Stimulated activated CD8-positive, alpha-beta memory T cell treated with anti-CD3 and anti-CD28 coated beads, Interleukin-15, amount 100 ng/mL, for 24 hours (primary cell): Measurements from ENCODE around the gene PEX6.
"Not testable (repeated sequence)": the region's sequence is repeated elsewhere in the genome, so short reads cannot be mapped to it uniquely, and the experiment has no call there.

Experiments used
- DNase-seq: peaks from one replicate; pipeline ENCODE4 v3.0.0-alpha.2; 2020; ENCODE audit warnings: low read depth

PEX6 gene

DNA sequence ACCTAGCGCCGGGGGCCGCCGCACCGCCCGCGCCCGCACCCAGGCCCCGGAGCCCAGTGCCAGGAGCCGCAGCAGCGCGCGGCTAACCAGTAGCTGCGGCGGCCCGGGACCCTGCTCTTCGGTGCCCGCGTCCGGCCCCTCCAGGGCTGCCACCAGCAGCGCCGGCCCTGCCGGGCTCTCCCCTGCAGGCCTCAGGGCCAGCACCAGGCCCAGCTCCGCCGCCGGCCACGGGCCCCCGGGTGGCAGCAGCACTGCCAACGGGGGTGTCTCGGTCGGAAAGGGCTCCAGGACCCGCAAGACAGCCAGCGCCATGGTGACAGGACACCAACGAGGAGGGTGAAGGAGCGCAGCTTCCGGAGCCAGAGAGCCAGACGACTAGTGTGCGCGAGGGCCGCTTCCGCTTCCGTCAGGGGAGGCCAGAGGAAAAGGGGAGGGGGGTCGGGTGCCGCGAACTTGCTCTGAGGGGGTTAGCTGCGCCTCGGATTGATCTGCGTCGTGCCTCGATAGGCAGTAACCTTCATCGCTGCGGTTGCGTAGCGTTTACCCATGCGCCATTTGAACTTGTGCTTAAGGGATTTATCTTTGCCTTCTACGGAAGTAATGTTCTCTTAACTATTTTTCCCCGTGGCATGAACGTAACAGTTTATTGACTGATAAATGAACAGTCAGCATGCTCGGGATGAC is at the start of gene PEX6:
Gene PEX6, minus strand, starts transcription at position 343 of the 684 bp plus-strand sequence. Its CDS starts 31 bp downstream, at position 312.
- peak; percentile 76 for DNase-seq

GRCh38 chr6:43026365-43026764 is 47.4 kb upstream of the PEX6 start:
- no peak for DNase-seq

DNA sequence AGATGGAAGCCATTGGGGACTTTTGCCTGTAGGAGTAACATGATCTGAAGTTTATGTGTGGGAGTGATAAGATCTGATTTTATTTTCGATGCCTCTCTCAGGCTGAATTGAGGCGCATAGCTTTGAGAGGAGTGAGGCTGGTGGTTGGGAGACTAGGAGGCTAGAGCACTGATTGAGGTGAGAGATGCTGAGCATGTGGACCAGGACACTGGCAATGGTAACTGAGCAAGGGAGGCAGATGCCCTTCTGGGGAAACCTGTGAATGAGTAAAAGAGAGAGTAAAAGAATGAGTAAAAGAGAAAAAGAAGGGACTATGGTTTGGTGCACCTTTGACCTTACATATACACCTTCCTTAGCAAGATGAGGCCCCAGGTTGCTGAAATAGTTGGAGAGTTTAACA is 45.5 kb upstream of the PEX6 start:
- no peak for DNase-seq

DNA sequence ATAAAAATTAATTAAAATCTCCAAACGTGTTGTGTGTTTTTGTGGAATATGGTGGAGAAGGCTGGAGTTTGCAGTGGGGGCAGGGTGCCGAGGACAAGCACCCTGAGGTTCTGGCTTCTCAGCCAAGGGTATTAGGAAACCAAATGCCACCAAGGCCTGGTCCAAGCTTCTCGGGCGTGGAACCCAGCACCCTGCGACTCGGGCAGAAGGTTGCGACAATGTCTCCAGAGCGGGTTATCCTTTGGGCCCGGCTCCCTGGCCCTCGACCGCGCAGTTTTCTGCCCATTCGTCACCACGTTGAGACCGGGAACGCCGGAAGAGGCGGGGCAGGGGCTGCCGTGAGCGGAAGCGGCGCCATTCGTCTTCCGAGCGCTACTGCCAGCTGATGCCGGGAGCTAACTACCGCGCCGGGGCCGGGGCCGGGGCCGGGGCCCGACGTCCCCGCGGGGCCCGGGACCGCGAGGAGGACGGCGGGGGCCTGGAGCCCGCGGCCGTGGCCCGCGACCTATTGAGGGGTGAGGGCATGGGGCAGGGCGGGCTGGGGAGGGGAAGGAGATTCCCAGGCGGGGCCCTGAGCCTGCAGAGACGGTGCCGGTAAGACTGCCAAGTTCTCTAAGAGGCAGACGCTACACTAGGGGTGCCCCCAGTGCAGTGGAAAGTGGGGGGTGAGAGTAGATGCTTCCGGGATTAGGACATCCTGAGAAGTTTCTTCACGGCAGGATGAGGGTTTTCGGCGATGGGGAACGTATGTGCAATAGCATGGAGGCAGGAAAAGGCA is 42.5 kb upstream of the PEX6 start, which contains the start of gene RRP36:
Gene RRP36, plus strand, starts transcription at position 354 of the 778 bp plus-strand sequence. Its CDS starts 32 bp downstream, at position 386.
- peak; percentile 53 for DNase-seq

- DNase-seq = no peak
These were observed 41.9 kb upstream of the PEX6 start for GRCh38 chr6:43020847-43021246.

GRCh38 chr6:43020052-43020705 is 41.2 kb upstream of the PEX6 start:
- no peak for DNase-seq

GRCh38 chr6:43019152-43019551 is 40.2 kb upstream of the PEX6 start:
- no peak for DNase-seq

- DNase-seq = no peak
These were observed 38.0 kb upstream of the PEX6 start for GRCh38 chr6:43016943-43017334.

DNA sequence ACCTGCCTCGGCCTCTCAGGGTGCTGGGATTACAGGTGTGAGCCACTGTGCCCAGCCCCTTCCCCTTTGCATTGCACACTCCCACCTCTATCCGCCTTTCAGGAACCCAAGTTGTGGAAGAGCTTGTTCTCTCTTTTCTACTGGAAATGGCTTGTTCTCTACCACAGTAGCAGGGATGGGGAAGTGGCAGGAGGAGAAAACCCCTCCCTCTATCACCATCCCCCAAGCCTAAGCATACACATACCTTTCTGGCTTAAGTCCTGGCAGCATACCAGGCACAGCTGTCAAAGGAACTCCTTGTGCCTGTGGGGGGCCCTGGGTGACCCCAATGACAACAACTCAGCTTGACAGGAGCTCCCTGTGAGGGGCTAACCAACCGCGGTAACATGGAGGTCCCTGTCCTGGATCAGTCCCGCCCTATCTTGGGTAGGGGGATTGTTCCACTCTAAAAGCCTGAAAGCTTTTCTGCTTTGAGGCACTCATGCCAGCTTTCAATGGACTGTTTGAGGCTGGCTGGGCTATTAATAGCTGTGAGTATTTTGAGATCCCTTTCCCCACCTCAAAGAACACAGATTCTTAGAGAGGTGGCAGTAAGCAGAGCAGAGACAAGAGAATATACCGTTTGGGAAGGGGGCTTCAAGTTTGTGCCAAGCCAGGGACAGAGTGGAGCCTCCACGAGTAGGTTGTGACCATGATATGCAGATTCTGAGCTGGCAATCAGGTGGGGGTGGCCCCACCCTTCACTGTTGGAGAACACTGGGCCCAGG is 37.4 kb upstream of the PEX6 start:
- DNase-seq = no peak

- DNase-seq = no peak
These were observed 35.5 kb upstream of the PEX6 start for GRCh38 chr6:43014434-43014909.

DNA sequence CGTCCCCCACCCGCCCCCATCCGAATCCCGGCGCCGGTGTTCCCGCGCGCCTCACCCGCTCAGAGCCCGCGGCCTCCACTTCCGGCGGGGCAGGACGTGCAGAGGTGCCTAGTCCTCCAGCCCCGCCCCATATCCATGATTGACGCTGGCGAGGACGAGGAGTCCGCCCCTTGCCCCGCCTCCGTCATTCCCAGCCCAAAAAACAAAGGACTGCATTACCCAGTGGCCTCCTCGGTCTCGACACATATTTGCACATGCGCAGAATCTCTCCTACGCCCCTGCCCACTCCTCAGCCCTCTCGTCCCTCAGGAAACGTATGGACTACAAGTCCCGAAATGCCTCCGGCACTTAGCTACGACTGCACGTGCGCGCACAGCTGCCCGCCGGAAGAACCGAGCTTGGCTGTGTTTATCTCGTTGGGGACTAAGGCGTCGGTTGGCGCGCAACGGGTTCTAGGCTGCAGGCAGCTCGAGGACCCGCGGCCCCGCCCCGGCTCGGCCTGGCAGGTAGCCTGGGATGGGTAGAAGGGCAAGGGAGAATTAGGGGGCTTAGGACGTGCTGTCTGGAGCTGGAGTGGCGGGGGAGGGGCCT is 35.0 kb upstream of the PEX6 start, which contains the start of the genes KLHDC3 and MEA1:
Gene KLHDC3, plus strand, starts transcription at position 407 of the 591 bp plus-strand sequence. CDS start 2,944 bp downstream, outside the sequence.
Gene MEA1, minus strand, starts transcription at position 104 of the 591 bp plus-strand sequence. CDS start 133 bp downstream, outside the sequence.
- DNase-seq = peak; percentile 86

GRCh38 chr6:43013097-43013842 is 34.3 kb upstream of the PEX6 start:
- no peak for DNase-seq

- no peak for DNase-seq
These were observed 33.4 kb upstream of the PEX6 start for GRCh38 chr6:43012364-43012763.

DNA sequence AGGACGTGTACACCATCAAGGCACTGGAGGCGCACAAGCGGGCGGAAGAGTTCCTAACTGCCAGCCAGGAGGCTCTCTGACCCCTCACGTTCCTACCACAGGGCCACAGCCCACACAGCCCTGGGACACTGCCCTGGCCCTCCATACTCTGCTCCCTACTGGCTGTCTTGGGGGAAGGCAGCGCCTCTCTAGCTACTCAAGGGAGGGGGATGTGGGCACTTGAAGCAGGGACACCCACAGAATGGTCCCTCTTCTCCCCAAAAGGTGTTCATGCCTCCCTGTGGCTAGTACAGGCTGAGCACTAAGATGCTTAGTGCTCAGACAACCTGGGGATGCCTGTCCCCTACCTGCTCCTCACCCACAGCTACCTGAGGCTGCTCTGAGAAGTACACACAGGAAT is 32.2 kb upstream of the PEX6 start:
- DNase-seq = no peak

DNA sequence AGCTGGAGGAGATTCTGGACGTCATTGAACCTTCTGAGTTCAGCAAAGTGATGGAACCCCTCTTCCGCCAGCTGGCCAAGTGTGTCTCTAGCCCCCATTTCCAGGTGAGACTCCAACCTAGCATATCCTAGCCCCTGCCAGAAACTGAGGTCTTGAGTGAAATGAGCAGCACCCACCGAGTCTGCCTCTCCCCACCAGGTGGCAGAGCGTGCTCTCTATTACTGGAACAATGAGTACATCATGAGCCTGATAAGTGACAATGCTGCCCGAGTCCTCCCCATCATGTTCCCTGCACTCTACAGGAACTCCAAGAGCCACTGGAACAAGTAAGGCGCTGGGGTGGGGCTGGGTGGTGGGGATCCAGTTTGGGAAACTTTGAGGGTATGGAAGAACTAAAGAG is 30.1 kb upstream of the PEX6 start:
- no peak for DNase-seq

DNA sequence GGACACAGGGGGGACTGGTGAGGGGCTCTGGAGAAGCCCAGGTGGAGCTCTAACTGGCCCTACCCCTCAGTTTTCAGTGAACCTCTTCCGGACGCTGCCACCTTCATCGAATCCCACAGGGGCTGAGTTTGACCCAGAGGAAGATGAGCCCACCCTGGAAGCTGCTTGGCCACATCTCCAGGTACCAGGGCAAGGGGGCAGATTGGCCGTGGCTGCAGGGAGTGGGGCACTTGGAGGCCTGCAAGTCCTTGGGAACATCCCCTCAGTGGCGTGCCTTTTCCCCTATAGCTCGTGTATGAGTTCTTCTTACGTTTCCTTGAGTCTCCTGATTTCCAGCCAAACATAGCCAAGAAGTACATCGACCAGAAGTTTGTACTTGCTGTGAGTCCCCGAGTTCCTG is 28.1 kb upstream of the PEX6 start:
- no peak for DNase-seq

- DNase-seq = no peak
These were observed 27.3 kb upstream of the PEX6 start for GRCh38 chr6:43006251-43006650.

- no peak for DNase-seq
These were observed 26.9 kb upstream of the PEX6 start for GRCh38 chr6:43005844-43006243.

GRCh38 chr6:43001843-43002242 is 22.9 kb upstream of the PEX6 start:
- no peak for DNase-seq

DNA sequence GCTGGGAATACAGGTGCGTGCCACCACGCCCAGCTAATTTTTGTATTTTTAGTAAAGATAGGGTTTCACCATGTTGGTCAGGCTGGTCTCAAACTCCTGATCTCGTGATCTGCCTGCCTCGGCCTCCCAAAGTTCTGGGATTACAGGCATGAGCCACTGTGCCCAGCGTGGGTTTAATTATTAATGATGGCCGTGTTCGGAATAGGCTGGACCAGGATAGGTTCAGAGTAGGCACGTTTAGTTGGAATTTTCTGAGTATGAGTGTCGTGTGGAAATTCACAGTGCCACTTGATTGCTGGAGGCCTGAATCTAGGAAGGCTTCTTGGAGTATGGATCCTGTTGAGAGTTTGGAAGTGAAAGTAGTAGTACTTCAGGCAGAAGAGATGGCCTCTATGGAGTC is 19.2 kb upstream of the PEX6 start:
- DNase-seq = not testable (repeated sequence)

DNA sequence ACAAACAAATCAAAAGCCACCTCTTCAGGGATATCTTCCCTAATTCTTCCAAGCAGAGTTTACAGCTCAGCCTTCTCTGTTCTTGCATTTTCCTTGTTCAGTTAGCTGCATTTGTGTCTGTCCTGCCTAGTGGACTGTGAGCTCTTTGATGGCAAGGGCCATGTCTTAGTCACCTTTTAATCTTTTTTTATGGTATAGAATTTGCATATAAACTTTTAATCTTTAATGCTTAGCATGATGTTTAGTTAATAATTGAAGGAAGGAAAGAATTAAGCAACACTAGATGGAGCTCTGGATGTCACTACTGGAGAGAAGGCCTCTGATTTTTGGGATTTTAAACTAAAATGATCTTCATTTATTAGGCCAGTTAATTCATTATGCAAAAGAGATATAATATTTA is 17.5 kb upstream of the PEX6 start:
- no peak for DNase-seq
